Activated naive CD8-positive, alpha-beta T cell (primary cell): ENCODE data around the gene GPR89A.
"Not testable (repeated sequence)": the region's sequence is repeated elsewhere in the genome, so short reads cannot be mapped to it uniquely, and the experiment has no call there.

ENCODE experiments used
- H3K27ac Mint-ChIP-seq: one replicate; pipeline ENCODE4 v1.8.0; 2021; ENCODE audit warnings: mixed read lengths
- H3K27me3 Mint-ChIP-seq: one replicate; pipeline ENCODE4 v1.8.0; 2021; ENCODE audit warnings: mixed read lengths
- H3K36me3 Mint-ChIP-seq: one replicate; pipeline ENCODE4 v1.8.0; 2021; ENCODE audit warnings: mixed read lengths
- H3K4me1 Mint-ChIP-seq: one replicate; pipeline ENCODE4 v1.8.0; 2021; ENCODE audit warnings: low read depth, mixed read lengths
- H3K4me3 Mint-ChIP-seq: one replicate; pipeline ENCODE4 v1.8.0; 2021; ENCODE audit warnings: mild to moderate bottlenecking, mixed read lengths
- H3K9me3 Mint-ChIP-seq: one replicate; pipeline ENCODE4 v1.8.0; 2021; ENCODE audit warnings: low read depth, mixed read lengths

GPR89A gene

DNA sequence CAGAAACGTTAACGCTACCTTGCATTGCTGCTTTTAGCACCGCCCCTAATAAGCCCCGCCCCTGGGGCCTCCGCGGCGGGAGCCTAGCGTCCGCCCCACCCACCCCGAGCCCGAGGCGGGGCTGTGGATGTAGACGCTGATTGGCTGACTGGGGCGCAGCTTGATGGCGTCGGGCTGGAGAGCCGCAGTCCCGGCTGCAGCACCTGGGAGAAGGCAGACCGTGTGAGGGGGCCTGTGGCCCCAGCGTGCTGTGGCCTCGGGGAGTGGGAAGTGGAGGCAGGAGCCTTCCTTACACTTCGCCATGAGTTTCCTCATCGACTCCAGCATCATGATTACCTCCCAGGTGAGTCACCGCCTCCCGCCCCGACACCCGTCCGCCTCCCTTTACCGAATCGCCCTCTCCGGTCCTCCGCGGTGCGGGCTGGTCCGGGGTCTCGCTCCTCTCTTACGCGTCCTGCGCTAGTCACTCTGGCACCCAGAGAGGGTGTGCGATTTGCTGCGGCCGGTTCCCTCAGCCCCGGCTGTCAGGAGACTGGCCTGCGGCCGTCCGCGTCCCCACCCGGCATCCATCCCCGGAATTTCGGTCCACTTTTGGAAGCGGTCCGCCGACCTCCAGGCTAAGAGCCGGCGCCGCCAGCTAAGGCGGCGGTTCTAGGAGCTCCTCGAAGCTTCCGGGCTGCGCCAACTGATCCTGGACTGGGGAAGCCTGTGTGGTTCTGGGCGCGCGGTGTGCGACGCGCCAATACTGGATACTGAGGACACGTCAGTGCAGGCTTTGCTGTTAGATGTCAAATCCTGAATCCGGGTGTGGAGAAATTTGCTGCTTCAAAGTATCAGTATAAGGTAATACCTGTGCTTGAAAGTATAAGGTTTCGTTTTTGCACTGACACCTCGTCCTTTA, at the start of gene GPR89A:
Gene GPR89A (plus strand): TSS at position 156 of the 901 bp plus-strand sequence. CDS start 146 bp downstream, at position 302.
- H3K4me3 Mint-ChIP-seq, result peak within 1 kb of the TSS; percentile 90
- not testable (repeated sequence) for H3K9me3 Mint-ChIP-seq, H3K27me3 Mint-ChIP-seq, H3K36me3 Mint-ChIP-seq
- H3K4me1 Mint-ChIP-seq, result peaks cover 23% of the 10 kb centered on the region
- H3K27ac Mint-ChIP-seq, result peak within 1 kb of the TSS; percentile 77

DNA sequence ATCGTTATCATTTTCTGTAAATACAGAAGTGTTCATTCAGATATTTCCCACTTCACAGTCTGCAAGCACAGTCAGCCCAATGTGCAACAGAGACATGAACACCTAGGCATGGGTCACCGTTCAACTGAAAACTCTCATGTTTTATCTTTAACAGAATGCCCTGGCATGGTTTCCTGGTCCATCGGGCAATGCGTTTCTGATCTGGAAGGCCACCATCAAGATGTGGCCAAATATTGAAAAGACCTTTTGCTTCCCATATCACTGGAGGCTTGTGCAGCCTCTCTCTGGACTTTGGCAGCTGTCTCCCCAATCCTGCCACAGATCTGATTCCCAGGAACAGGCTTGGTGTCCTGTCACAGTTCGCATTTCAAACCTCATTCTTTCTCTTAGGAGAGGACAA, 21.0 kb upstream of the GPR89A start:
- not testable (repeated sequence) for H3K36me3 Mint-ChIP-seq, H3K4me3 Mint-ChIP-seq, H3K27ac Mint-ChIP-seq, H3K9me3 Mint-ChIP-seq, H3K27me3 Mint-ChIP-seq, H3K4me1 Mint-ChIP-seq

DNA sequence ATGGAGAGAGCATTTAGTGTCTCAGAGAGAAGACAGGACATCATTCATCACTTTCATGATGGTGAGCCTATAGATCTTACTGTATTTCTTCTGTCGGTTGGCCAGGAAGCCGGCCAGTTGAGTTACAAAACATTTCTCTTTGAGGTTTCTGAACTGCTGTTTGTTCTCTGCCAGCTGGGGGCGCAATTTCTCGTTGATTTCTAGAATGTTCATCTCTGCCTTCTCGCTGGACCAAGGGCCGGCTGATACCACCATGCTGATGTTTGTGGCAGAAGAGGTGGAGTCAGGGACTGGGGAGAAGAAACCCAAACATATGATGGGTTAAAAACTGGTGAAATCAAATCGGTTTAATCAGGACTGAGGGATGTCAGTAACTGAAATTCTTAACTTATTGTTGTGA, 17.0 kb upstream of the GPR89A start:
- not testable (repeated sequence) for H3K9me3 Mint-ChIP-seq, H3K36me3 Mint-ChIP-seq, H3K27me3 Mint-ChIP-seq, H3K27ac Mint-ChIP-seq, H3K4me1 Mint-ChIP-seq, H3K4me3 Mint-ChIP-seq

DNA sequence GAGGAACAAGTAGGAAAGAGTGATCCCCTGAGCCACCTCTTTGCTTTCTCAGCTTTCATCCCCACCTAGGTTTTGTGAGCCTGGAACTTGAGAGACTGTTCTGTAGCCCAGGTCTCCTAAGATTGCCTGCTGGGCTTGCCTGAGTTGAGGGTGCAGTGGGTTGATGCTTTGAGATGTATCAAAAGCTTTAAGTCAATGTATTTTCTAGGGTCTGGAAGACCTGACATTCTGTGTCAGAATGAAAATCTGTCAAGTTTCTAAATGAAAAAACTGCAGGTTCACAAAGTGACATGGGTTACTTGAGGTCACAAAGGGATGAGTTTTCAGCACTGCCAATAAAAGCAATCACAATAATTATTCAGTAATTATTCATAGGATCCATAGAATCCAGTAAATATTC, 15.4 kb upstream of the GPR89A start:
- H3K4me3 Mint-ChIP-seq, H3K4me1 Mint-ChIP-seq, H3K27me3 Mint-ChIP-seq, H3K36me3 Mint-ChIP-seq, H3K27ac Mint-ChIP-seq, H3K9me3 Mint-ChIP-seq: not testable (repeated sequence)

DNA sequence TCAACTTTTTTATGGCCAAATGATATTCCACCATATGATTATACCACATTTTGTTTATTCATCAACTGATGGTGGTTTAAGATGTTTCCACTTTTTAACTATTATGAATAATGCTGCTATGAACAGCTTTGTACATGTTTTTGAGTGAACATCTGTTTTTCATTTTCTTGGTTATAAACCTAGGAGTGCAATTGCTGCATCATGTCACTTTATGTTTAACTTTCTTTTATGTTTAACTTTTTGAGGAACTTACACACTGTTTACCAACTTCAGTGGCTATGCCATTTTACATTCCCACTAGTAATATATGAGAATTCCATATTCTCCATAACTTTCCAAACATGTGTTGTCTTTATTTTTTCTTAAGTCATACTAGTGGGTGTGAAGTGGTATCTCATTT, 12.4 kb upstream of the GPR89A start:
- not testable (repeated sequence) for H3K36me3 Mint-ChIP-seq, H3K4me3 Mint-ChIP-seq, H3K27ac Mint-ChIP-seq, H3K27me3 Mint-ChIP-seq, H3K9me3 Mint-ChIP-seq, H3K4me1 Mint-ChIP-seq

DNA sequence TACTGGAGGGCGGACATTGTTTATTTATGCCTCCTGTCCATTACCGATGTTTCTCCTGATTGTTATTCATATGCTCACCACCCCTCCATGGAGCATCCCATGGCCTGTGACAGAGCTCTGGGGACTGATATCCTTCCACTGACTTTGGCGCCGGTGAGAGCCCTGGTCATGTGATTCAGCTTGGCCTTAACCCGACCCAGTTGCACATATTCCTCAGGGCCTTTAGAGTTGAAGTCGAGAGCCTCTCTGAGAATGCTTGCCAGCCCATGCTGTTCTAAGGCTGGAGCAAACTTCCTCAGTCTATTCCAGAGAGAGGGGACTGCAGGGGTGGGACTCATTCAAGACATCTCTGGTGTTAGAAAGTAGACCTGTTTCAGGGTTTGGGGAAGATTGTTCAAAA, 11.6 kb upstream of the GPR89A start:
- not testable (repeated sequence) for H3K27ac Mint-ChIP-seq, H3K27me3 Mint-ChIP-seq, H3K36me3 Mint-ChIP-seq, H3K4me1 Mint-ChIP-seq, H3K9me3 Mint-ChIP-seq, H3K4me3 Mint-ChIP-seq

DNA sequence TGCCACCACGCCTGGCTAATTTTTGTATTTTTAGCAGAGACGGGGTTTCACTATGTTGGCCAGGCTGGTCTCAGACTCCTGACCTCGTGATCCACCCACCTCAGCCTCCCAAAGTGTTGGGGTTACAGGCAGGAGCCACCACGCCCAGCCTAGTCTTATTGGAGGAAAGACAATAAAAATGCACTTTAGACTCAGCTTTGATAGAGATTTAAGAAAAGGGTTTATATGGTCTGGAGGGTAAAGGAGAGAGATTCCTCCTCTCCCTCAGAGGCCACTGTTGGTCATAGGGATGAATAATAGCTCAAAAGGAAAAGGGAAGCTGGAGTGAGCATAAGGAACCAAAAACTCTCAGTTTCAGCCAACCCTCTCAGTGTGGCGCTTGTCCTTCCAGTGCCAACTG, 8.4 kb upstream of the GPR89A start:
- not testable (repeated sequence) for H3K9me3 Mint-ChIP-seq, H3K27ac Mint-ChIP-seq, H3K4me3 Mint-ChIP-seq, H3K4me1 Mint-ChIP-seq, H3K36me3 Mint-ChIP-seq, H3K27me3 Mint-ChIP-seq

DNA sequence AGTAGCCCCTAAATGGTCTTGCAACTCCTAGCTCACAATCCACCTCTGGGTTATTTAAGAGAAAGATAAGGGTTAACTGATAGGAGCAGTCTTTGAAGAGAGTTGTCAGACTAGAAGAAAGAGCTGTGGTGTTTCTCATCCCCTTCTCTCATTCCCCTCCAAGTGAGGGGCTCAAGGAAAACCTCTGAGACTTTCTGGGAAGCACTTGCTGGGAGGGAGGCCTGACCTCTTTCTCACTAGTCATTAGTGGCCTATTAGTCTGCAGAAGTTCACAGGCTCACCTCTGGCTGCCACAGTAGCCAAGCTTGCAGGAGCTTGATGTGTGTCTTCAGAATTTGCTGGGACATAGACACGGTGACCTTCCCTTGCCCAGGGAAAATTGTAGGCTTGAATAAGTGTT, 6.2 kb upstream of the GPR89A start:
- no peak overlapping the region for H3K27ac Mint-ChIP-seq
- no peak overlapping the region for H3K4me3 Mint-ChIP-seq
- no peaks in the 10 kb centered on the region for H3K36me3 Mint-ChIP-seq
- no peaks in the 10 kb centered on the region for H3K4me1 Mint-ChIP-seq
- peaks cover 2% of the 10 kb centered on the region for H3K27me3 Mint-ChIP-seq
- H3K9me3 Mint-ChIP-seq, result no peaks in the 10 kb centered on the region

DNA sequence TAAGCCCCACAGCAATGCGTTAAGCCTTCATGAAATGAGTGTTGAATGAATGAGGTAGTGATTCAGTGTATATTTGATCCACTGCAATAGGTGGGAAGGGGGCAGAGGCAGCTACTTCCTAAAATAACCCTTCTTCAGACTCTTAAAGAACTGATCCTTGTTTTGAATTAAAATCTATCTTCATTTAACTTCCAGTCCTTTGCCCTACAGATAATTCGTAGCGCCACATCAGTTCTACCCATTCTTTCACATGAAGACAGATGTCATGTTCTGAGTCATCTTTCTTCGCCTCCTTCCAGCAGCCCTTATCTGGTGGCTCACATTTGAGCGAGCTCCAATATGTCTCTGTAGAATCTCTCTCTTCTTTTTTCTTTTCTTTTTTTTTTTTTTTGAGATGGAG, 948 bp upstream of the GPR89A start:
- H3K27ac Mint-ChIP-seq, H3K27me3 Mint-ChIP-seq, H3K36me3 Mint-ChIP-seq, H3K4me3 Mint-ChIP-seq, H3K9me3 Mint-ChIP-seq: not testable (repeated sequence)
- H3K4me1 Mint-ChIP-seq, result peaks cover 18% of the 10 kb centered on the region

DNA sequence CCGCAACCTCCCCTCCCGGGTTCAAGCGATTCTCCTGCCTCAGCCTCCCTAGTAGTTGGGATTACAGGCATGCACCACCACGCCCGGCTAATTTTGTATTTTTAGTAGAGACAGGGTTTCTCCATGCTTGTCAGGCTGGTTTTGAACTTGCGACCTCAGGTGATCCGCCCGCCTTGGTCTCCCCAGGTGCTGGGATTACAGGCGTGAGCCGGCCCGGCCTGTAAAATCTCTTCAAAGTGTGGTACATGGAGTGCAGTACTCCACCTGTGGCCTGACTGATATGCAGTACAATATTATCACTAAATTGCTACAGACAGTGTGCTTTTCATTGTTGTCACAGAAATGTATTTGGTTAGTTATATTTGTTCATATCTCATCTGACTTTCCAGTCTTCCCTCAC, 499 bp upstream of the GPR89A start:
- not testable (repeated sequence) for H3K27ac Mint-ChIP-seq, H3K36me3 Mint-ChIP-seq, H3K9me3 Mint-ChIP-seq, H3K4me3 Mint-ChIP-seq, H3K27me3 Mint-ChIP-seq
- peaks cover 23% of the 10 kb centered on the region for H3K4me1 Mint-ChIP-seq

DNA sequence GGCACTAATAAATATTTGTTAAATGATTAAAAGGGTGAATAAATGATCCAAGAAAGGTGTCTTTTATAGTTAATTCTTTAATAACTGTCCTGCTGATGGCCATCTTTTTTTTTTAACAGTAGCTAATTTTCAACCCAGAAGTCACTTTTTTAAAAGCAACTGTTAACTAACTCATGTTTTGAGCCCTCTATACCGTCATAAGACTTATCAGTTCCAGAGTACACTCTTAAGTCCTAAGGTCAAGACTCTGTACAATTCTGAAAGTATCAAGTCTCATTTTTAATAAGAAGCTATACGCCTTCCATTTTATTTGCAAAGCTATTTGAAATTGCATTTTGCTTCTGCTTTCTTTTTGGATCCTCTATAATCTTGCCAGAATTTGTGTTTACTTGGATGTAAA, 3.0 kb downstream of the GPR89A start:
- H3K4me3 Mint-ChIP-seq, H3K36me3 Mint-ChIP-seq, H3K27me3 Mint-ChIP-seq, H3K9me3 Mint-ChIP-seq, H3K27ac Mint-ChIP-seq: not testable (repeated sequence)
- peaks cover 25% of the 10 kb centered on the region for H3K4me1 Mint-ChIP-seq

DNA sequence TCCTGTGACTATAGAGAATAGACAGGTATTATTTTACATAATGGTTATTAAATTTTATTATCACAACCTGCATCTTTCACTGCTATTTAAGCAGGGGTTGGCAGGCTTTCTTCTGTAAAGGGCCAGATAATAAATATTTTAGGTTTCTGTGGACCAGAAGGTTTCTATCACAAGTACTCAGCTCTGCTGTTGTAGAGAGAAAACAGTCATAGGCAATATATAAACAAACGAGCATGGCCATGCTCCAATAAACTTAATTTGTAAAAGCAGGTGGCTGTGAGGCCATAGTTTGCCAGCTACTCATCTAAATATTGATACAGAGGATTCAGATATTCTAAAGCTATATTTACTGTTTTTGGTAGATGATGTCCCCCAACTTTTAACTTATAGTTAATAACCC, 12.3 kb downstream of the GPR89A start:
- H3K4me1 Mint-ChIP-seq, H3K36me3 Mint-ChIP-seq, H3K9me3 Mint-ChIP-seq, H3K27me3 Mint-ChIP-seq, H3K27ac Mint-ChIP-seq, H3K4me3 Mint-ChIP-seq: not testable (repeated sequence)

DNA sequence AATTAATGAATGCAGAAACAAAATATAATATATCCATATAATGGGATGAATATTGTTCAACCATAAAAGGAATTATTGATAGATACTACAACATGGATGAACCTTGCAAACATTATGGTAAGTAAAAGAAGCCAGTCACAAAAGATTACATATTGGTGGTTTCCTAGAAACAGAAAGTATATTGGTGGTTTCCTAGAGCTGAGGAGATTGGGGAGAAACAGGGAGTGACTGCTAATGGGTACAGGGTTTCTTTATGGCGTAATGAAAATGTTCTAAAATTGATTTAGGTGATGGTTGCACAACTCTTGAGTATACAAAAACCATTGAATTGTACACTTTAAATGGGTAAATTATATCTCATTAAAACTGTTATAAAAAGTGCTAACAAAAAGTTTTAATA, 14.4 kb downstream of the GPR89A start:
- H3K4me3 Mint-ChIP-seq, H3K27me3 Mint-ChIP-seq, H3K9me3 Mint-ChIP-seq, H3K27ac Mint-ChIP-seq, H3K36me3 Mint-ChIP-seq, H3K4me1 Mint-ChIP-seq: not testable (repeated sequence)

DNA sequence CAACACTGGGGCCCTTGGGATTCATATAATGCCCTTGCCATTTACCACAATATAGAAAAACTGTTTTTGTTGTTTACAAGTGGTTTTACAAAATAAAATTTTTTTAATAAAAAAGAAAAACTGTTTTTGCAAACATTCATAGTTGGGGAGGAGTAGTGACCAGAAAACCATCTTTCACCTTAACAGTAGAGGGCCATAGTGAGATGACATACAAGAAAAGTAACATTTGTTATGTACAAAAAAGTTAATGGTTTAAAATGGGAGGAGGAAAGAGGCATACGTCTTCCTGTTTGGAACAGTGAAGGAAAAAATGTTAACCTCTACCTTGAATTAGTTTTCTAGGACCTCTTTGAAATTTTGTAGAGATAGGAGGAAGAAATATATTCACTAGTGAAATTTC, 28.4 kb downstream of the GPR89A start:
- not testable (repeated sequence) for H3K27ac Mint-ChIP-seq, H3K27me3 Mint-ChIP-seq, H3K4me3 Mint-ChIP-seq, H3K4me1 Mint-ChIP-seq, H3K9me3 Mint-ChIP-seq, H3K36me3 Mint-ChIP-seq

DNA sequence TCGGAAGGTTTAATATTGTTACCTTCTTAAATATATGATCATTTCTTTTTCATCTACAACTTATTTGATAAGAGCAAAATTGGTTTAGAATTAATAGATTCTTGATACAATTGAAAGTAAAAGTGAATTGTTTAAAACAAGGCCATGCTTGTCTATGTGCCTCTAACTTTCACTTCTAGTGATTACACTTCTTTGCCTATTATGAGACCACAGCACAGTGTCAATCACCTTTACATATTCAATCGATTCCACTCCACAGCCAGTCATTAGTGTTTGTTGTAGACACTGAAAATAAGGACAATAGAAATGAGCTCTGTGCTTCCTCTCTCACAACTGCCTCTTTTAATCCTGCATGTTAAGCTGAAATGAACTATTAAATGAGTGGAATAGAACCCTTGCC, 34.1 kb downstream of the GPR89A start:
- H3K4me1 Mint-ChIP-seq, H3K27me3 Mint-ChIP-seq, H3K4me3 Mint-ChIP-seq, H3K36me3 Mint-ChIP-seq, H3K27ac Mint-ChIP-seq, H3K9me3 Mint-ChIP-seq: not testable (repeated sequence)

DNA sequence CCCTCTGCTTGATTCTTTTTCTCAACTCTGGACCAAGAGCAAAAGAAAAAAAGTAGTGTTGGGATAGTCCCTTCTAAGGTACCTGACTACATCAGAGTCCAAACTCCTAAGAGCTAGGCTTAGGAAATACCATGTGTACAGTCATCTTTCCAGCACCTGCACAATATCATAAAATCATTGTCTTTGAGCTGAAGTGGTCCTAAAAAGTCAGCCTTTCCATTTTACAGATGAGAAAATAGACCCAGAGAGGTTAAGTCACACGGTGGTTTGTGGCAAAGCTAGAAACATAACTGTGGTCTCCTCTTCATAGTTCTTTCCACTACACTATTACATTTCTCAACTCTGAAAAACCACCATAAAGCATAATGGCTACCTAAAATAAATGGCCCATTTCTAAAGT, 36.2 kb downstream of the GPR89A start:
- not testable (repeated sequence) for H3K27ac Mint-ChIP-seq, H3K4me1 Mint-ChIP-seq, H3K4me3 Mint-ChIP-seq, H3K36me3 Mint-ChIP-seq, H3K27me3 Mint-ChIP-seq, H3K9me3 Mint-ChIP-seq
